DND-41 (cell line): Measurements from ENCODE around the gene FCN3.

Experiments
- ATAC-seq: fragments of 200-7000 bp; cut with Tn5 transposase; 3 replicates; pipeline ENCODE4 v1.9.1; 2021; ENCODE audit warnings: low read depth; ENCODE audit not compliant: insufficient read depth
- DNase-seq: peaks from one replicate; pipeline ENCODE4 v3.0.0-alpha.2; 2020
- H2AFZ ChIP-seq: 2 replicates; pipeline ENCODE4 v1.6.0; 2012; ENCODE audit warnings: low read depth, low read length
- H3K27ac ChIP-seq: 2 replicates; pipeline ENCODE4 v1.5.1; 2012; ENCODE audit warnings: low read length, inconsistent platforms
- H3K27me3 ChIP-seq: fragments of 200-600 bp; sonication (generic); 2 replicates; pipeline ENCODE4 v1.6.0; 2012; ENCODE audit warnings: low read length, mild to moderate bottlenecking, inconsistent platforms; ENCODE audit not compliant: insufficient read depth, poor library complexity
- H3K36me3 ChIP-seq: 2 replicates; pipeline ENCODE4 v1.5.1; 2012; ENCODE audit warnings: low read length, inconsistent platforms; ENCODE audit not compliant: insufficient read depth
- H3K4me1 ChIP-seq: 2 replicates; pipeline ENCODE4 v1.5.1; 2012; ENCODE audit warnings: mild to moderate bottlenecking, low read length; ENCODE audit not compliant: insufficient read depth
- H3K4me2 ChIP-seq: 2 replicates; pipeline ENCODE4 v1.6.0; 2012; ENCODE audit warnings: mild to moderate bottlenecking, moderate library complexity, low read length, inconsistent platforms; ENCODE audit not compliant: insufficient read depth
- H3K4me3 ChIP-seq, 2 experiments: fragments of 200-600 bp in 1 of 2; shearing (Covaris generic) in 1 of 2; 2 replicates each; pipeline ENCODE4 v1.5.1; 2012 to 2016; ENCODE audit warnings: inconsistent platforms in 2 of 2, low read length in 2 of 2, mild to moderate bottlenecking in 2 of 2, low read depth in 1 of 2, moderate library complexity in 1 of 2
- H3K79me2 ChIP-seq: 2 replicates; pipeline ENCODE4 v1.6.0; 2012; ENCODE audit warnings: low read length, inconsistent platforms; ENCODE audit not compliant: insufficient read depth
- H3K9ac ChIP-seq: 2 replicates; pipeline ENCODE4 v1.6.0; 2012; ENCODE audit warnings: low read depth, mild to moderate bottlenecking, inconsistent platforms, low read length, moderate library complexity
- H3K9me3 ChIP-seq: 2 replicates; pipeline ENCODE4 v1.5.1; 2012; ENCODE audit warnings: low read length, moderate library complexity, mild to moderate bottlenecking, inconsistent platforms; ENCODE audit not compliant: insufficient read depth, severe bottlenecking
- H4K20me1 ChIP-seq: 2 replicates; pipeline ENCODE4 v1.6.0; 2012; ENCODE audit warnings: low read length; ENCODE audit not compliant: insufficient read depth
- EZH2 ChIP-seq: IDR thresholded peaks from 3 replicates; pipeline ENCODE4 v1.6.1; 2012; ENCODE audit warnings: borderline replicate concordance, low read depth, mild to moderate bottlenecking, moderate library complexity, low read length, inconsistent platforms; ENCODE audit not compliant: severe bottlenecking
- TF ChIP-seq, protein P1 (sequence below): IDR thresholded peaks from 2 replicates; pipeline ENCODE4 v1.5.1; 2012; ENCODE audit warnings: borderline replicate concordance, low read length, moderate library complexity, mild to moderate bottlenecking; ENCODE audit not compliant: poor library complexity, severe bottlenecking; ENCODE audit errors: extremely low read depth

Gene FCN3

DNA sequence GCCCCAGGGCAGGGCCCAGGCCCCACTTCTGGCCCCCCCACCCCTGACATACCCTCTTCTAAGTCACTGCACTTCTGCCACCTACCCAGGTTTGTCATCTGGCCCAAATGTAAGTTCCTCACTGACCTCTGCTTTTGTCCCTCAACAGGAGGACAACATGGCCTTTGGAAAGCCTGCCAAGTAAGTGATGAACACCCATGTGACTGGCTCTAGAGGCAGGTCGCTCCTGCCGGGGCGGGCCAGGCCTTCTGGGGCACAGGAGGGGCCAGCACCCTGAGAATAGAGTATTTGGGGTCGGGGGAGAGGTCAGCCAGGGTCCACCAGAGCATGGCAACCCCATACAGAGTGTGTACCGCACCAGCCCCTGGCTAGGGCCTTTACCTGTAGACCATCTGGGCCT is 42.7 kb downstream of the FCN3 start:
- H3K4me2 ChIP-seq, result no peak overlapping the region
- no peak overlapping the region for H3K9ac ChIP-seq
- H3K27me3 ChIP-seq, result no peaks in the 10 kb centered on the region
- H3K4me3 ChIP-seq, result no peak overlapping the region
- peaks cover 89% of the 10 kb centered on the region for H3K36me3 ChIP-seq
- H4K20me1 ChIP-seq, result peaks cover 37% of the 10 kb centered on the region
- no peaks in the 10 kb centered on the region for H3K4me1 ChIP-seq
- H3K27ac ChIP-seq, result no peak overlapping the region
- H3K79me2 ChIP-seq, result peaks cover 28% of the 10 kb centered on the region
- ATAC-seq (no peak), DNase-seq (no peak)
- no peak for TF ChIP-seq EZH2
- TF ChIP-seq, protein P1, sequence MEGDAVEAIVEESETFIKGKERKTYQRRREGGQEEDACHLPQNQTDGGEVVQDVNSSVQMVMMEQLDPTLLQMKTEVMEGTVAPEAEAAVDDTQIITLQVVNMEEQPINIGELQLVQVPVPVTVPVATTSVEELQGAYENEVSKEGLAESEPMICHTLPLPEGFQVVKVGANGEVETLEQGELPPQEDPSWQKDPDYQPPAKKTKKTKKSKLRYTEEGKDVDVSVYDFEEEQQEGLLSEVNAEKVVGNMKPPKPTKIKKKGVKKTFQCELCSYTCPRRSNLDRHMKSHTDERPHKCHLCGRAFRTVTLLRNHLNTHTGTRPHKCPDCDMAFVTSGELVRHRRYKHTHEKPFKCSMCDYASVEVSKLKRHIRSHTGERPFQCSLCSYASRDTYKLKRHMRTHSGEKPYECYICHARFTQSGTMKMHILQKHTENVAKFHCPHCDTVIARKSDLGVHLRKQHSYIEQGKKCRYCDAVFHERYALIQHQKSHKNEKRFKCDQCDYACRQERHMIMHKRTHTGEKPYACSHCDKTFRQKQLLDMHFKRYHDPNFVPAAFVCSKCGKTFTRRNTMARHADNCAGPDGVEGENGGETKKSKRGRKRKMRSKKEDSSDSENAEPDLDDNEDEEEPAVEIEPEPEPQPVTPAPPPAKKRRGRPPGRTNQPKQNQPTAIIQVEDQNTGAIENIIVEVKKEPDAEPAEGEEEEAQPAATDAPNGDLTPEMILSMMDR, result no peak
- H3K9me3 ChIP-seq, result no peaks in the 10 kb centered on the region
- H2AFZ ChIP-seq, result no peak overlapping the region

DNA sequence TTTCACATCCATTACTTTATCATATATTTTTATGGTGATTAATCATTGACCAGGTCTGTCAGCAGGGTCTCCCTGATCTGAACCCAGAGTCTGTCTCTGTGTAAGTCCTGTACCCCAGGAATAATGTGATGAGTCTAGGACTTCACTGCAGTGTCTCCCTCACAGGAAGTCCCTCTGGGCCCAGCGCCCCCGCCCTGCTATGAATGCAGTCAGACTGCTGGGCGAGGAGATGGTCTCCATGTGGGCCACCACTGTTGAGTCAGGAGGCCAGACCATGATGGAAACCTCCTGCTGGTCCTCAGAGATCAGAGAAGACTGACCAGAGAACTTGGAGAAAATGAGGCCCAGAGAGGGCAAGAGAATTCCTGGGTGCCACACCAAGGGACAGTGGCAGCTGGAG is 43.2 kb downstream of the FCN3 start:
- Histone ChIP-seq H3K27ac (no peak overlapping the region), H2AFZ (no peak overlapping the region), H4K20me1 (peaks cover 41% of the 10 kb centered on the region), H3K36me3 (peaks cover 89% of the 10 kb centered on the region), H3K9me3 (no peaks in the 10 kb centered on the region), H3K4me3 (no peak overlapping the region), H3K4me1 (no peaks in the 10 kb centered on the region), H3K27me3 (no peaks in the 10 kb centered on the region), H3K79me2 (peaks cover 32% of the 10 kb centered on the region), H3K4me2 (no peak overlapping the region), H3K9ac (no peak overlapping the region)
- no peak for ATAC-seq
- TF ChIP-seq EZH2, result no peak
- TF ChIP-seq, protein P1, result no peak
- no peak for DNase-seq

DNA sequence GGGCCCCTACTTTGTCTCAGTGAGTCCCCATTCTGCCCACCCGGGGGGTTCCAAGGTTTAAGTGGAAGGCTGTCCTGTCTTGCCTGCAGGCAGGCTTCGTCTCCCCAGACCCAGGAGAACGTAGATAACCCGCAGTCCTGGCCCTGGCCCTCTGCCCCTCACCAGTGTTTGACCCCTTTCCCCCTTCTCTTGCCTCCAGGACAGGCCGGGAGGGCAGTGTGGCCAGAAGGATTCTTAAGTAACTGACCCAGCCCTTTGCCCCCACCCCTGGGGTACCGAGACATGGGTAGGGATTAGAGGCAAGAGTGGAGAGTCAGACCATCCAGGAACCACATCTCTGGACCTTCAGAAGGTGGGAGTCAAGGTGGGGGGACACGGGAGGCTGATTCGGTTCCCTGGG is 43.8 kb downstream of the FCN3 start:
- DNase-seq (no peak), ATAC-seq (no peak)
- Histone ChIP-seq H3K4me3 (no peak overlapping the region), H3K4me2 (no peak overlapping the region), H3K27me3 (no peaks in the 10 kb centered on the region), H3K4me1 (peaks cover 3% of the 10 kb centered on the region; the same call in 1 of the 2 replicates), H2AFZ (no peak overlapping the region), H3K79me2 (peaks cover 39% of the 10 kb centered on the region), H3K36me3 (peaks cover 89% of the 10 kb centered on the region), H3K27ac (no peak overlapping the region), H4K20me1 (peaks cover 41% of the 10 kb centered on the region), H3K9me3 (no peaks in the 10 kb centered on the region), H3K9ac (no peak overlapping the region)
- no peak for TF ChIP-seq EZH2
- TF ChIP-seq, protein P1, result no peak

DNA sequence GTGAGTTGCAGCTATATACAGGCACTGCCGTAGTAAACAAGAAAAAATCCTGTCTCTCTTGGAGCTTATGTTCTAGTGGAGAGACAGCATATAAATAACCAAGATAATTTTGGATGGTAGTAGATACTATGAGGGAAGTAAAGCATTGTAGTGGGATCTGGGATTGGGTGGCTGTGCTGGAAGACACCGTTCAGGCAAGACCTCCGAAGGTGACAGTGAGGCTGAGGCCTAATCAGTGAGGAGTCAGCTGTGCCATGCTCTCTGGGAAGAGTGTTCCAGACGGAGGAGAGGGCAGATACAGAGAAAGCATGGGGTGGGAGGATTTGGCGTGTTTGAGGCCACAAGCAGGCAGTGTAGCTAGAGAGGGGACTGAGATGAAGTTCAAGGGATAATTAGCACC is 46.7 kb downstream of the FCN3 start:
- Histone ChIP-seq H4K20me1 (peaks cover 53% of the 10 kb centered on the region), H3K27ac (no peak overlapping the region), H3K36me3 (peaks cover 81% of the 10 kb centered on the region), H3K4me2 (peak overlapping the region; percentile 17; the same call in 1 of the 2 replicates), H3K4me3 (no peak overlapping the region), H3K9ac (no peak overlapping the region), H3K9me3 (no peaks in the 10 kb centered on the region), H3K4me1 (peaks cover 30% of the 10 kb centered on the region), H3K79me2 (peaks cover 66% of the 10 kb centered on the region), H3K27me3 (no peaks in the 10 kb centered on the region), H2AFZ (no peak overlapping the region)
- TF ChIP-seq EZH2, result no peak
- TF ChIP-seq, protein P1, result no peak
- DNase-seq (no peak), ATAC-seq (no peak)
